HepG2 (cell line): Measurements from ENCODE around the gene SLC15A3. TPM values are rescaled to one million over a fixed set of nuclear protein-coding genes. Genes with fewer than 3 reads are reported as not detected.

Experiments used
- BCL6 ChIP-seq: IDR thresholded peaks from 2 replicates; pipeline ENCODE4 v1.6.1; 2016; ENCODE audit warnings: missing genetic modification reagents, missing compliant biosample characterization
- GABPA ChIP-seq, 2 experiments: IDR thresholded peaks; 2 replicates each; pipeline ENCODE4 v1.6.1; 2011 to 2016; ENCODE audit warnings: low read depth in 2 of 2, low read length in 1 of 2, missing biosample characterization in 1 of 2, missing genetic modification characterization in 1 of 2
- HNRNPK ChIP-seq: fragments of 200-400 bp; formaldehyde crosslinking; IDR thresholded peaks from 2 replicates; pipeline ENCODE4 v1.6.1; 2018; ENCODE audit warnings: low read length, low read depth, moderate library complexity, mild to moderate bottlenecking; ENCODE audit not compliant: poor library complexity, severe bottlenecking
- HNRNPLL ChIP-seq: fragments of 200-400 bp; formaldehyde crosslinking; IDR thresholded peaks from 2 replicates; pipeline ENCODE4 v1.6.1; 2017; ENCODE audit warnings: mild to moderate bottlenecking, low read depth, low read length; ENCODE audit not compliant: poor library complexity, severe bottlenecking
- KDM3A ChIP-seq: IDR thresholded peaks from 2 replicates; pipeline ENCODE4 v1.6.1; 2018; ENCODE audit warnings: low read depth, missing compliant biosample characterization
- NFYB ChIP-seq: sonication (generic); formaldehyde crosslinking; IDR thresholded peaks from 2 replicates; pipeline ENCODE4 v1.4.0; 2020; ENCODE audit warnings: missing genetic modification reagents
- NR2F2 ChIP-seq: IDR thresholded peaks from 2 replicates; pipeline ENCODE4 v1.6.1; 2012; ENCODE audit warnings: low read depth, inconsistent platforms, borderline replicate concordance
- POLR2AphosphoS5 ChIP-seq: IDR thresholded peaks from 2 replicates; pipeline ENCODE4 v1.6.1; 2012; ENCODE audit warnings: low read depth, low read length
- REST ChIP-seq, 2 experiments: IDR thresholded peaks; 2 replicates each; pipeline ENCODE4 v1.6.1; 2011 to 2012; ENCODE audit warnings: low read length in 2 of 2, borderline replicate concordance in 1 of 2, low read depth in 1 of 2, mild to moderate bottlenecking in 1 of 2, moderate library complexity in 1 of 2
- SNRNP70 ChIP-seq: fragments of 200-400 bp; formaldehyde crosslinking; IDR thresholded peaks from 2 replicates; pipeline ENCODE4 v1.6.1; 2017; ENCODE audit warnings: mild to moderate bottlenecking, low read depth, low read length, moderate library complexity
- SP5 ChIP-seq: IDR thresholded peaks from 2 replicates; pipeline ENCODE4 v1.6.1; 2016; ENCODE audit warnings: low read depth, borderline replicate concordance
- TP53 ChIP-seq: sonication (generic); formaldehyde crosslinking; conservative IDR thresholded peaks from 2 replicates; pipeline ENCODE4 v1.4.0; 2020; ENCODE audit warnings: missing genetic modification reagents
- TRAFD1 ChIP-seq: sonication (generic); formaldehyde crosslinking; IDR thresholded peaks from 2 replicates; pipeline ENCODE4 v1.5.1; 2020; ENCODE audit warnings: missing genetic modification reagents, mild to moderate bottlenecking, borderline replicate concordance
- TRIM24 ChIP-seq: sonication (generic); formaldehyde crosslinking; IDR thresholded peaks from 2 replicates; pipeline ENCODE4 v1.8.0; 2022; ENCODE audit warnings: mild to moderate bottlenecking, missing genetic modification reagents
- ZC3H4 ChIP-seq: sonication (generic); formaldehyde crosslinking; IDR thresholded peaks from 2 replicates; pipeline ENCODE4 v1.4.0; 2020; ENCODE audit warnings: missing genetic modification reagents, borderline replicate concordance
- ZFP90 ChIP-seq: sonication (generic); formaldehyde crosslinking; IDR thresholded peaks from 2 replicates; pipeline ENCODE4 v1.8.0; 2022; ENCODE audit warnings: missing genetic modification reagents, mild to moderate bottlenecking, inconsistent platforms, borderline replicate concordance
- ZFX ChIP-seq: sonication (generic); formaldehyde crosslinking; IDR thresholded peaks from 2 replicates; pipeline ENCODE4 v1.4.0; 2020; ENCODE audit warnings: mild to moderate bottlenecking, low read depth, missing genetic modification reagents, moderate library complexity
- ZNF124 ChIP-seq: sonication (generic); formaldehyde crosslinking; IDR thresholded peaks from 2 replicates; pipeline ENCODE4 v1.4.0; 2020; ENCODE audit warnings: missing genetic modification reagents
- ZNF367 ChIP-seq: sonication (generic); formaldehyde crosslinking; IDR thresholded peaks from 2 replicates; pipeline ENCODE4 v1.4.0; 2020; ENCODE audit warnings: missing genetic modification reagents, borderline replicate concordance
- ZNF414 ChIP-seq: sonication (generic); formaldehyde crosslinking; IDR thresholded peaks from 2 replicates; pipeline ENCODE4 v1.5.0; 2020; ENCODE audit warnings: missing genetic modification reagents
- ZNF577 ChIP-seq: sonication (generic); formaldehyde crosslinking; IDR thresholded peaks from 2 replicates; pipeline ENCODE4 v1.4.0; 2020; ENCODE audit warnings: mild to moderate bottlenecking, low read depth, missing genetic modification reagents, borderline replicate concordance
- ZNF841 ChIP-seq: sonication (generic); formaldehyde crosslinking; IDR thresholded peaks from 2 replicates; pipeline ENCODE4 v1.8.1; 2023; ENCODE audit warnings: missing genetic modification reagents, borderline replicate concordance
- ZSCAN21 ChIP-seq: sonication (generic); formaldehyde crosslinking; IDR thresholded peaks from 2 replicates; pipeline ENCODE4 v1.8.0; 2022; ENCODE audit warnings: mild to moderate bottlenecking, missing genetic modification reagents, moderate library complexity, borderline replicate concordance
- polyA plus RNA-seq, 8 experiments: library from polyadenylated mRNA; depleted of rRNA in 3 of 8; stranded (reverse) in 7 of 8; unstranded in 1 of 8; fragments of >200 nt; fragmentation: Illumina TruSeq in 4 of 8; extraction: Trizol in 4 of 8; gene quantifications; 2 replicates each; pipeline versions ENCODE4 v1.2.1 to v1.2.3, GENCODE V29; 2011 to 2016; ENCODE audit warnings: low read depth in 4 of 8, missing spikeins in 1 of 8, mixed read lengths in 1 of 8; ENCODE audit not compliant: insufficient read depth in 1 of 8
- total RNA-seq, 5 experiments: library from RNA; depleted of rRNA; stranded (reverse); fragments of >200 nt; fragmentation: Illumina TruSeq; extraction: Trizol; gene quantifications; 2 replicates each; pipeline ENCODE4 v1.2.3, GENCODE V29; 2016; ENCODE audit warnings: low read depth in 1 of 5

Gene SLC15A3
- total and polyA plus RNA-seq, 2 of the 13 experiments (the other 11 are each of a cell fraction or from before 2014, with no cell fraction given) = 0.45 to 0.77 TPM

GRCh38 chr11:60906132-60906972 is 45.6 kb downstream of the SLC15A3 start, which contains the start of gene PRPF19 (continued):
- no peak for TF ChIP-seq REST (IDR thresholded peaks at IDR 0.05; ENCODE audit: borderline replicate concordance in 1 of 2, low read depth in 1 of 2, low read length in 2 of 2)
- TF ChIP-seq ZNF414 (CRISPR knock-in tag) = 0 out of 2 replicates have a peak, but pooled peaks have one; percentile 45
- peak; percentile 98 for TF ChIP-seq HNRNPLL
- no peak for TF ChIP-seq SP5 (CRISPR knock-in tag)
- TF ChIP-seq TRIM24 = no peak
- TF ChIP-seq ZFP90 = no peak; the same call in 1 of the 2 replicates
- no peak for TF ChIP-seq TP53 (CRISPR knock-in tag)
- no peak for TF ChIP-seq SNRNP70
- peak; percentile 85 for TF ChIP-seq ZFX
- no peak for TF ChIP-seq KDM3A
- peak; percentile 50; the same call in 1 of the 2 replicates for TF ChIP-seq ZSCAN21 (CRISPR knock-in tag)
- TF ChIP-seq ZC3H4 = no peak
- no peak for TF ChIP-seq HNRNPK
- TF ChIP-seq ZNF577 (CRISPR knock-in tag) = no peak
- no peak; the same call in 1 of the 2 replicates for TF ChIP-seq NR2F2
- TF ChIP-seq TRAFD1 = no peak
- TF ChIP-seq ZNF367 (CRISPR knock-in tag) = no peak
- no peak for TF ChIP-seq ZNF841 (CRISPR knock-in tag)
- TF ChIP-seq GABPA (IDR thresholded peaks at IDR 0.05; ENCODE audit: low read depth, low read length) = peak; percentile 84
- TF ChIP-seq GABPA (CRISPR knock-in tag; IDR thresholded peaks at IDR 0.05; ENCODE audit: low read depth) = peak; percentile 97
- TF ChIP-seq NFYB (CRISPR knock-in tag) = peak; percentile 78
- TF ChIP-seq ZNF124 (CRISPR knock-in tag) = peak; percentile 36; the same call in 1 of the 2 replicates
- TF ChIP-seq POLR2AphosphoS5 = peak; percentile 79
- TF ChIP-seq BCL6 = 0 out of 2 replicates have a peak, but pooled peaks have one; percentile 40
